Measurements from ENCODE around the gene FAM117A. TPM values are rescaled to one million over a fixed set of nuclear protein-coding genes. Genes with fewer than 3 reads are reported as not detected.
A peak's percentile ranks its signal among the peaks of the same experiment; 100 is the strongest.

The FAM117A gene
- total and polyA plus RNA-seq, 10 of the 15 experiments (the other 5 are each of a cell fraction or from before 2014, with no cell fraction given): 2.1 to 29.6 (median 20.0) TPM

- 93% methylated on average over 3 of the region's 3 CpGs for WGBS (ENCODE audit: insufficient coverage, insufficient replicate concordance, low lambda C conversion rate, missing lambda C conversion rate)
- Histone ChIP-seq H3K4me1 (ENCODE audit: control insufficient read depth, insufficient read depth, low read length) (peaks cover 52% of the 10 kb centered on the region), H3K36me3 (ENCODE audit: control insufficient read depth in 2 of 2, insufficient read depth in 2 of 2, low read length in 1 of 2) (0 out of 4 replicates have a peak, but pooled peaks cover 0 to 3% of the 10 kb centered on the region in 2 experiments), H3K4me3 (no peak overlapping the region), H3K9me3 (replicated peaks; ENCODE audit: control insufficient read depth, insufficient read depth, low read length) (no peaks in the 10 kb centered on the region), H3K79me2 (ENCODE audit: control insufficient read depth, insufficient read depth, low read length) (peaks cover 30% of the 10 kb centered on the region), H2AFZ (ENCODE audit: control insufficient read depth, low read depth, low read length) (no peak overlapping the region), H3K27me3 (replicated peaks in 1 of 2; ENCODE audit: control insufficient read depth in 2 of 2, insufficient read depth in 2 of 2, low read length in 1 of 2) (no peaks in the 10 kb centered on the region), H4K20me1 (ENCODE audit: control insufficient read depth, insufficient read depth) (no peaks in the 10 kb centered on the region), H3K27ac (ENCODE audit: control insufficient read depth, insufficient read depth) (peak overlapping the region; percentile 81), H3K9ac (ENCODE audit: control insufficient read depth, insufficient read depth, low read length) (no peak overlapping the region), H3K4me2 (ENCODE audit: control insufficient read depth, insufficient read depth) (peak overlapping the region; percentile 79)
- FAIRE-seq (no peak), DNase-seq (ENCODE audit: low read depth, low spot score) (no peak), ATAC-seq (no peak)
- intact Hi-C loops (cut with micrococcal nuclease; ENCODE audit: unreplicated experiment): no loop called here
- no TSS peak for BruUV-seq (replicated peaks)
- RAD21 ChIA-PET (ENCODE audit: unreplicated experiment): interaction anchor here (0.6 to 3.7 kb wide), 5 partner anchors 8 to 38 kb away, joined by 3 to 20 read pairs (median 5); partner anchors contain the start of gene KAT7
- SMC1A ChIA-PET (ENCODE audit: uncharacterized antibody, unreplicated experiment): interaction anchor here (1.1 to 7.6 kb wide), 8 partner anchors 9 to 382 kb away, joined by 3 to 128 read pairs (median 4); partner anchors contain the start of genes FAM117A and SLC35B1
- POLR2A ChIA-PET: interaction anchor here (0.6 to 5.5 kb wide), 7 partner anchors 8 to 344 kb away, joined by 4 to 116 read pairs (median 5); partner anchors contain the start of genes FAM117A and KAT7
- CTCF ChIA-PET: interaction anchor here (1.0 to 5.0 kb wide), 6 partner anchors 10 to 41 kb away, joined by 3 to 36 read pairs (median 12); partner anchors contain the start of genes FAM117A and SLC35B1
- no peak for TF ChIP-seq MEF2B (IDR thresholded peaks at IDR 0.05; ENCODE audit: partially characterized antibody, poor library complexity, severe bottlenecking)
- TF ChIP-seq ATF2 (IDR thresholded peaks at IDR 0.05; ENCODE audit: low read length): no peak
- no peak for TF ChIP-seq JUNB (IDR thresholded peaks at IDR 0.05)
- no peak for TF ChIP-seq NRF1 (conservative IDR thresholded peaks at IDR 0.05; ENCODE audit: low read depth, low read length)
- TF ChIP-seq ZZZ3 (IDR thresholded peaks at IDR 0.05; ENCODE audit: control insufficient read depth, insufficient read length, low read depth): no peak
- TF ChIP-seq PAX5 (IDR thresholded peaks at IDR 0.05; ENCODE audit: borderline replicate concordance, low read depth, low read length): no peak
- no peak for TF ChIP-seq ZNF217 (IDR thresholded peaks at IDR 0.05)
- TF ChIP-seq ZNF622 (IDR thresholded peaks at IDR 0.05): no peak
- TF ChIP-seq ZBED1 (IDR thresholded peaks at IDR 0.05; ENCODE audit: borderline replicate concordance): no peak
- TF ChIP-seq SUPT20H (IDR thresholded peaks at IDR 0.05; ENCODE audit: borderline replicate concordance, control insufficient read depth, low read depth, low read length): no peak
- no peak for TF ChIP-seq GABPA (IDR thresholded peaks at IDR 0.05; ENCODE audit: low read depth)
- no peak for TF ChIP-seq TARDBP (IDR thresholded peaks at IDR 0.05; ENCODE audit: borderline replicate concordance)
- TF ChIP-seq IKZF1 (conservative IDR thresholded peaks at IDR 0.05): no peak
- no peak for TF ChIP-seq ETV6 (conservative IDR thresholded peaks at IDR 0.05 in 1 of 2, IDR thresholded peaks at IDR 0.05 in 1 of 2; ENCODE audit: borderline replicate concordance in 1 of 2, low read depth in 1 of 2)
- TF ChIP-seq NBN (IDR thresholded peaks at IDR 0.05): no peak
- no peak for TF ChIP-seq ASH2L (IDR thresholded peaks at IDR 0.05; ENCODE audit: borderline replicate concordance, low read depth)
- in situ Hi-C loops (cut with MboI): no loop called here
Observed at GRCh38 chr17:49749730-49750129, 14.2 kb downstream of the FAM117A start.

Data from GM12878 (cell line).